HCT116 (cell line): ENCODE results near the gene UBE2Q2.

Source experiments
- ATF3 ChIP-seq: IDR thresholded peaks from 2 replicates; pipeline ENCODE4 v1.6.1; 2012
- CEBPB ChIP-seq: IDR thresholded peaks from 2 replicates; pipeline ENCODE4 v1.6.1; 2012; ENCODE audit warnings: low read depth
- CTCF ChIP-seq, 3 experiments: fragments of 200-600 bp in 1 of 3; sonication (generic) in 1 of 3; IDR thresholded peaks in 2 of 3; conservative IDR thresholded peaks in 1 of 3; 2 replicates each; pipeline ENCODE4 v1.5.1; 2012 to 2017; ENCODE audit warnings: low read depth in 2 of 3, low read length in 2 of 3, antibody characterized with exemption in 1 of 3, borderline replicate concordance in 1 of 3, control low read depth in 1 of 3, mild to moderate bottlenecking in 1 of 3, mixed read lengths in 1 of 3, mixed run types in 1 of 3, moderate library complexity in 1 of 3; ENCODE audit not compliant: insufficient read depth in 1 of 3
- EZH2 ChIP-seq: fragments of 200-600 bp; sonication (generic); IDR thresholded peaks from 2 replicates; pipeline ENCODE4 v1.6.1; 2017; ENCODE audit warnings: antibody characterized with exemption, mixed run types
- JUND ChIP-seq: IDR thresholded peaks from 2 replicates; pipeline ENCODE4 v1.6.1; 2012
- MAX ChIP-seq: IDR thresholded peaks from 2 replicates; pipeline ENCODE4 v1.6.1; 2012
- POLR2A ChIP-seq: IDR thresholded peaks from 2 replicates; pipeline ENCODE4 v1.7.0; 2011; ENCODE audit warnings: borderline replicate concordance; ENCODE audit not compliant: insufficient read depth, insufficient read length; ENCODE audit errors: extremely low read depth
- POLR2AphosphoS5 ChIP-seq: IDR thresholded peaks from 2 replicates; pipeline ENCODE4 v1.6.1; 2011; ENCODE audit warnings: mild to moderate bottlenecking, low read depth, low read length, moderate library complexity
- RAD21 ChIP-seq: IDR thresholded peaks from 2 replicates; pipeline ENCODE4 v1.6.1; 2012; ENCODE audit warnings: low read depth, mild to moderate bottlenecking
- REST ChIP-seq: IDR thresholded peaks from 2 replicates; pipeline ENCODE4 v1.6.1; 2012; ENCODE audit warnings: low read depth
- SP1 ChIP-seq: IDR thresholded peaks from 2 replicates; pipeline ENCODE4 v1.6.1; 2012; ENCODE audit warnings: low read depth
- YY1 ChIP-seq: IDR thresholded peaks from 2 replicates; pipeline ENCODE4 v1.6.1; 2011; ENCODE audit warnings: low read length, low read depth, moderate library complexity, mild to moderate bottlenecking; ENCODE audit not compliant: insufficient replicate concordance; ENCODE audit errors: extremely low read depth
- ZBTB33 ChIP-seq: IDR thresholded peaks from 2 replicates; pipeline ENCODE4 v1.6.1; 2011; ENCODE audit warnings: mild to moderate bottlenecking, low read length, moderate library complexity; ENCODE audit not compliant: insufficient replicate concordance; ENCODE audit errors: extremely low read depth
- ZNF274 ChIP-seq: fragments of 200-500 bp; sonication (Bioruptor generic); IDR thresholded peaks from 2 replicates; pipeline ENCODE4 v1.6.1; 2014; ENCODE audit warnings: mild to moderate bottlenecking, low read depth, low read length, inconsistent platforms

- no peak for TF ChIP-seq POLR2AphosphoS5
- no peak for TF ChIP-seq RAD21
- no peak for TF ChIP-seq MAX
- TF ChIP-seq CTCF (IDR thresholded peaks at IDR 0.05 in 2 of 3, conservative IDR thresholded peaks at IDR 0.05 in 1 of 3; ENCODE audit: borderline replicate concordance in 1 of 3, insufficient read depth in 1 of 3, low read depth in 2 of 3, low read length in 2 of 3), result no peak
- TF ChIP-seq SP1, result no peak
- no peak for TF ChIP-seq POLR2A
- no peak for TF ChIP-seq REST
- TF ChIP-seq EZH2, result no peak
- TF ChIP-seq YY1, result no peak
- no peak for TF ChIP-seq JUND
- TF ChIP-seq ZNF274, result no peak
- TF ChIP-seq ZBTB33, result no peak
- TF ChIP-seq CEBPB, result no peak
- no peak for TF ChIP-seq ATF3
Observed at GRCh38 chr15:75822685-75823278, 20.5 kb upstream of the UBE2Q2 start.
